SK-N-SH (cell line): ENCODE measurements around the gene RALY. TPM values are rescaled to one million over a fixed set of nuclear protein-coding genes. Genes with fewer than 3 reads are reported as not detected.

Experiments used
- CTCF ChIA-PET: fragments of 300-600, 350-600 bp; formaldehyde crosslinking; extraction: SDS; loops from one replicate; lab custom pipeline; 2021; lab: Yijun Ruan, JAX
- POLR2A ChIA-PET: fragments of 350-600 bp; sonication (Branson Sonifier 250); formaldehyde crosslinking; extraction: SDS; loops from one replicate; lab custom pipeline; 2020; ENCODE audit warnings: antibody characterized with exemption, inconsistent platforms; lab: Yijun Ruan, JAX
- DNase-seq: peaks from one replicate; pipeline ENCODE4 v3.0.0; 2012
- H2AFZ ChIP-seq: fragments of 200-600 bp; sonication (generic); 2 replicates; pipeline ENCODE4 v1.8.1; 2016; ENCODE audit warnings: antibody characterized with exemption, mild to moderate bottlenecking, low read depth
- H3F3A ChIP-seq: fragments of 200-600 bp; sonication (generic); replicated peaks from 2 replicates; pipeline ENCODE3; 2016; ENCODE audit warnings: antibody characterized with exemption, mild to moderate bottlenecking; ENCODE audit not compliant: insufficient read depth
- H3K27ac ChIP-seq, 2 experiments: fragments of 200-500 bp in 1 of 2; fragments of 200-600 bp in 1 of 2; sonication (Bioruptor generic) in 1 of 2; sonication (generic), shearing (Covaris generic) in 1 of 2; 2 replicates each; pipeline versions ENCODE4 v1.5.1 to v1.6.1; 2014 to 2016; ENCODE audit warnings: low read depth in 2 of 2, inconsistent platforms in 1 of 2, low read length in 1 of 2, mild to moderate bottlenecking in 1 of 2, mixed read lengths in 1 of 2
- H3K27me3 ChIP-seq: fragments of 200-600 bp; sonication (generic), shearing (Covaris generic); 2 replicates; pipeline ENCODE4 v1.6.1; 2016; ENCODE audit warnings: mixed run types; ENCODE audit not compliant: insufficient read depth
- H3K36me3 ChIP-seq, 2 experiments: fragments of 200-500 bp in 1 of 2; fragments of 200-600 bp in 1 of 2; sonication (Bioruptor generic) in 1 of 2; sonication (generic) in 1 of 2; replicated peaks in 1 of 2; 2 replicates each; pipeline versions ENCODE3 to v1.5.1; 2014 to 2016; ENCODE audit warnings: low read length in 1 of 2, mild to moderate bottlenecking in 1 of 2; ENCODE audit not compliant: insufficient read depth in 2 of 2, control insufficient read depth in 1 of 2
- H3K4me1 ChIP-seq, 2 experiments: fragments of 200-500 bp in 1 of 2; fragments of 200-600 bp in 1 of 2; sonication (Bioruptor generic) in 1 of 2; sonication (generic), shearing (Covaris generic) in 1 of 2; 2 replicates each; pipeline versions ENCODE4 v1.5.1 to v1.6.1; 2014 to 2016; ENCODE audit warnings: low read depth in 1 of 2, low read length in 1 of 2, mixed run types in 1 of 2; ENCODE audit not compliant: insufficient read depth in 2 of 2, control insufficient read depth in 1 of 2
- H3K4me2 ChIP-seq: fragments of 200-600 bp; sonication (generic), shearing (Covaris generic); 2 replicates; pipeline ENCODE4 v1.6.1; 2017; ENCODE audit warnings: mixed run types
- H3K4me3 ChIP-seq, 2 experiments: fragments of 200-500 bp in 1 of 2; fragments of 200-600 bp in 1 of 2; sonication (Bioruptor generic) in 1 of 2; sonication (generic), shearing (Covaris generic) in 1 of 2; 2 replicates each; pipeline versions ENCODE4 v1.5.1 to v1.8.1; 2014 to 2016; ENCODE audit warnings: low read depth in 2 of 2, inconsistent platforms in 1 of 2, low read length in 1 of 2, mild to moderate bottlenecking in 1 of 2, mixed read lengths in 1 of 2, moderate library complexity in 1 of 2
- H3K79me2 ChIP-seq: fragments of 200-600 bp; sonication (generic); 2 replicates; pipeline ENCODE4 v1.8.1; 2017; ENCODE audit warnings: mild to moderate bottlenecking; ENCODE audit not compliant: insufficient read depth
- H3K9ac ChIP-seq: fragments of 200-600 bp; sonication (generic); 2 replicates; pipeline ENCODE4 v1.6.1; 2017; ENCODE audit warnings: mixed run types
- H3K9me2 ChIP-seq: fragments of 200-600 bp; sonication (generic); 2 replicates; pipeline ENCODE4 v1.6.1; 2017; ENCODE audit warnings: mixed run types
- H3K9me3 ChIP-seq: fragments of 200-600 bp; sonication (generic); 2 replicates; pipeline ENCODE4 v1.6.1; 2017; ENCODE audit warnings: mixed run types, mild to moderate bottlenecking, moderate library complexity
- H4K20me1 ChIP-seq: fragments of 200-600 bp; sonication (generic); 2 replicates; pipeline ENCODE4 v1.6.1; 2017; ENCODE audit warnings: mild to moderate bottlenecking, mixed run types; ENCODE audit not compliant: insufficient read depth
- FOXJ3 ChIP-seq: sonication (generic); formaldehyde crosslinking; IDR thresholded peaks from 2 replicates; pipeline ENCODE4 v1.5.1; 2020; ENCODE audit warnings: mild to moderate bottlenecking, missing genetic modification reagents
- MEF2A ChIP-seq: IDR thresholded peaks from 2 replicates; pipeline ENCODE4 v1.4.0; 2012; ENCODE audit warnings: low read depth, borderline replicate concordance
- MXI1 ChIP-seq: IDR thresholded peaks from 2 replicates; pipeline ENCODE4 v1.6.1; 2012; ENCODE audit warnings: mild to moderate bottlenecking, low read depth, low read length, improper control_type of control experiment
- RAD21 ChIP-seq: IDR thresholded peaks from 2 replicates; pipeline ENCODE4 v1.6.1; 2012; ENCODE audit warnings: mild to moderate bottlenecking, low read length
- SMC3 ChIP-seq: IDR thresholded peaks from 2 replicates; pipeline ENCODE4 v1.6.1; 2012; ENCODE audit warnings: low read depth, low read length, improper control_type of control experiment
- TCF12 ChIP-seq: IDR thresholded peaks from 2 replicates; pipeline ENCODE4 v1.4.0; 2012
- WGBS: methylation state at CpG from one replicate; pipeline ENCODE4 v1.1.6; 2017; ENCODE audit warnings: low lambda C conversion rate; 5-methylcytosine and 5-hydroxymethylcytosine counted together
- polyA plus RNA-seq, 3 experiments: library from polyadenylated mRNA; depleted of rRNA; stranded (reverse); fragments of >200 nt; gene quantifications; 2 replicates each; pipeline ENCODE4 v1.2.3, GENCODE V29; 2012
- TF ChIP-seq, protein P1 (sequence below): fragments of 200-600 bp; sonication (generic); IDR thresholded peaks from 2 replicates; pipeline ENCODE4 v1.6.1; 2017; ENCODE audit warnings: antibody characterized with exemption, mild to moderate bottlenecking, moderate library complexity
- TF ChIP-seq, protein P2 (sequence below): IDR thresholded peaks from 2 replicates; pipeline ENCODE4 v1.6.1; 2012; ENCODE audit warnings: mild to moderate bottlenecking, low read depth, low read length, moderate library complexity

Gene RALY
- polyA plus RNA-seq, 1 of the 3 experiments (the other 2 are of a cell fraction): 130 TPM

DNA sequence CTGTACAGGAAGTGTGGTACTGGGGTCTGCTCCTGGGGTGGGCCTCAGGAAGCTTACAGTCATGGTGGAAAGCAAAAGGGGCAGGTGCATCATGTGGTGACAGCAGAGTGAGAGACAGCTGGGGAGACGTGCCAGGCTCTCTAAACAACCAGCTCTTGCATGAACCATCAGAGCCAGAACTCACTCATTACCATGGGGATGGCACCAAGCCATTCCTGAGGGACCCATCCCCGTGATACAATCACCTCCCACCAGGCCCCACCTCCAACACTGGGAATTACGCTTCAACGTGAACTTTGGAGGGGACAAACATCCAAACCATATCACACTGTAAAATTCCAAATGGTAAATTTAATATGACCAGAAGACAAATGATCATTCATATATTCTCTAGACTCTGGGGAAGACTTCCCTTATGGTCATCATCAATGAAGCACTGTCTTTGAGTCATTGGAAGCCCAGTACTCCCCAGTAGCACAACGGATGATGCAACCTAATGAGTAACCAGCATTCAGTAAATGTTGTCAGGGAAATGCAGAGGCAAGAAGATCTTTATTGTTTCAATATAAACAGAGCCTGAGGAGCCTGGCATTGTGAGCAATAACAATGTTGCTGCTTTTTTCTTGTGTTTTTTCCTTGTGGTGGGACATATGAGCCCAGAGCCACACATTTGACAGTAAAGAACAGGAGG lies 48.2 kb upstream of the RALY start:
- Histone ChIP-seq H4K20me1 (no peaks in the 10 kb centered on the region), H3K9me3 (no peaks in the 10 kb centered on the region), H3K4me2 (no peak overlapping the region), H3K36me3 (no peaks in the 10 kb centered on the region), H3K27me3 (no peaks in the 10 kb centered on the region), H3K9ac (no peak overlapping the region), H2AFZ (no peak overlapping the region), H3F3A (no peaks in the 10 kb centered on the region), H3K79me2 (no peaks in the 10 kb centered on the region)
- DNase-seq: no peak
- POLR2A ChIA-PET: no interaction called here
- 57% methylated on average over 5 of the region's 5 CpGs for WGBS
- no peak for TF ChIP-seq TCF12
- TF ChIP-seq, all 33 proteins: peak for 0
- CTCF ChIA-PET: interaction anchor here (1.1 kb wide), 1 partner anchor 9 kb away, joined by 3 read pairs; no protein-coding TSS in a partner anchor
- Histone ChIP-seq H3K4me1 (no peaks in the 10 kb centered on the region), H3K9me2 (no peaks in the 10 kb centered on the region), H3K27ac (no peak overlapping the region), H3K4me3 (no peak overlapping the region)

DNA sequence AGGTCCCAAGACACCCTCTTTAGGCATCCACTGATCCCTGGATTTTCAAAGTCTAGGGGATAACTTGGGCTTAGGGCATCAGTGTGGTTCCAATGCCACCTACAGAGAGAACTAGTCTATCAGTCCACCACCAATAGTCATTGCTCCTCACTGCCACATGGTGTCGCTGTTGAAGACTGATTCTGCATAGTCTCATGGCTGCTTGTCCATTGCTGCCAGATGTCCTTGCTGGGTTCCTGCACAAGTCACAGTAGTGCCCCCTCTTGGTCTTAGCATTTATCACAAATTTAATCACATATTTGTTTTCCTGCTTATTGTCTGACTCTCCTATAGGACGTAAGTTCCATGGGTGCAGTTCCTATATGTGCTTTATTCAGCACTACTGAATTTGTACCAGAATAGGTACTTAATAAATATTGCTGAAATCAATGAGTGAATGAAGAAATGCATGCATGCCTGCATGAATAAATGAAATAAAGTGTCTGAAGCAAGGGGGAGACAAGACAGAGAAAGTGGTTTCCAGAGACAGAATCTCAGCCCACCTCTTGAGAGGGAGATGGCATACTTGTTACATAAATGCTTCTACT lies 45.9 kb upstream of the RALY start:
- H3K27me3 ChIP-seq: no peaks in the 10 kb centered on the region
- H3K9me3 ChIP-seq: no peaks in the 10 kb centered on the region
- ChIA-PET CTCF (interaction anchor here (1.3 kb wide), 1 partner anchor 123 kb away, joined by 3 read pairs; no protein-coding TSS in a partner anchor), POLR2A (no interaction called here)
- H3K36me3 ChIP-seq: no peaks in the 10 kb centered on the region
- H2AFZ ChIP-seq: no peak overlapping the region
- no peaks in the 10 kb centered on the region for H3K9me2 ChIP-seq
- no peaks in the 10 kb centered on the region for H3F3A ChIP-seq
- H3K4me2 ChIP-seq: no peak overlapping the region
- WGBS: 46% methylated on average over 2 of the region's 2 CpGs
- DNase-seq: peak; percentile 53
- no peak overlapping the region for H3K27ac ChIP-seq
- no peaks in the 10 kb centered on the region for H3K4me1 ChIP-seq
- H3K4me3 ChIP-seq: no peak overlapping the region
- H4K20me1 ChIP-seq: no peaks in the 10 kb centered on the region
- H3K79me2 ChIP-seq: no peaks in the 10 kb centered on the region
- H3K9ac ChIP-seq: no peak overlapping the region
- TF ChIP-seq TCF12 (no peak), SMC3 (peak; percentile 30; the same call in 1 of the 2 replicates), RAD21 (peak; percentile 53)
- TF ChIP-seq, protein P1, sequence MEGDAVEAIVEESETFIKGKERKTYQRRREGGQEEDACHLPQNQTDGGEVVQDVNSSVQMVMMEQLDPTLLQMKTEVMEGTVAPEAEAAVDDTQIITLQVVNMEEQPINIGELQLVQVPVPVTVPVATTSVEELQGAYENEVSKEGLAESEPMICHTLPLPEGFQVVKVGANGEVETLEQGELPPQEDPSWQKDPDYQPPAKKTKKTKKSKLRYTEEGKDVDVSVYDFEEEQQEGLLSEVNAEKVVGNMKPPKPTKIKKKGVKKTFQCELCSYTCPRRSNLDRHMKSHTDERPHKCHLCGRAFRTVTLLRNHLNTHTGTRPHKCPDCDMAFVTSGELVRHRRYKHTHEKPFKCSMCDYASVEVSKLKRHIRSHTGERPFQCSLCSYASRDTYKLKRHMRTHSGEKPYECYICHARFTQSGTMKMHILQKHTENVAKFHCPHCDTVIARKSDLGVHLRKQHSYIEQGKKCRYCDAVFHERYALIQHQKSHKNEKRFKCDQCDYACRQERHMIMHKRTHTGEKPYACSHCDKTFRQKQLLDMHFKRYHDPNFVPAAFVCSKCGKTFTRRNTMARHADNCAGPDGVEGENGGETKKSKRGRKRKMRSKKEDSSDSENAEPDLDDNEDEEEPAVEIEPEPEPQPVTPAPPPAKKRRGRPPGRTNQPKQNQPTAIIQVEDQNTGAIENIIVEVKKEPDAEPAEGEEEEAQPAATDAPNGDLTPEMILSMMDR: peak; percentile 59

DNA sequence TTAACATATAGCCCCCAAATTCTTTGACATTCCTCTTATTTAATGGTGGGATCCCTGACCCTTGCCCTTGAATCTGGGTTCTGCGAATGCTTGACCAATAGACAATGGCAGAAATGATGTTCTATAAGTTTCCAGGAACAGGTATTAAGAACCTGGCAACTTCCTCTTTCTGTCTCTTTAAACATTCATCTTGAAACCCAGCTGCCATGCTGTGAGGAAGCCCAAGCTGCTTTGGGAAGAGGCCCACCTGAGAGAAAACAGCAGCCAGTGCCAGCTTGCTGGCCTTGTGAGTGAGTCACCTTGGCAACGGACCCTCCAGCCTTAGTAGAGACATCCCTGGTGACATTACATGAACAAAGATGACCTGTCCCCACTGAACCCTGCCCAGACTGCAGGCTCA lies 45.2 kb upstream of the RALY start:
- ChIA-PET POLR2A (no interaction called here), CTCF (interaction anchor here (1.3 kb wide), 1 partner anchor 122 kb away, joined by 3 read pairs; no protein-coding TSS in a partner anchor)

More for the DNA sequence above, 45.2 kb upstream of the RALY start:
- H3K27ac ChIP-seq: no peak overlapping the region
- H3K4me3 ChIP-seq: no peak overlapping the region
- H4K20me1 ChIP-seq: no peaks in the 10 kb centered on the region
- TF ChIP-seq MEF2A (no peak), FOXJ3 (no peak), MXI1 (no peak)
- TF ChIP-seq, protein P2, sequence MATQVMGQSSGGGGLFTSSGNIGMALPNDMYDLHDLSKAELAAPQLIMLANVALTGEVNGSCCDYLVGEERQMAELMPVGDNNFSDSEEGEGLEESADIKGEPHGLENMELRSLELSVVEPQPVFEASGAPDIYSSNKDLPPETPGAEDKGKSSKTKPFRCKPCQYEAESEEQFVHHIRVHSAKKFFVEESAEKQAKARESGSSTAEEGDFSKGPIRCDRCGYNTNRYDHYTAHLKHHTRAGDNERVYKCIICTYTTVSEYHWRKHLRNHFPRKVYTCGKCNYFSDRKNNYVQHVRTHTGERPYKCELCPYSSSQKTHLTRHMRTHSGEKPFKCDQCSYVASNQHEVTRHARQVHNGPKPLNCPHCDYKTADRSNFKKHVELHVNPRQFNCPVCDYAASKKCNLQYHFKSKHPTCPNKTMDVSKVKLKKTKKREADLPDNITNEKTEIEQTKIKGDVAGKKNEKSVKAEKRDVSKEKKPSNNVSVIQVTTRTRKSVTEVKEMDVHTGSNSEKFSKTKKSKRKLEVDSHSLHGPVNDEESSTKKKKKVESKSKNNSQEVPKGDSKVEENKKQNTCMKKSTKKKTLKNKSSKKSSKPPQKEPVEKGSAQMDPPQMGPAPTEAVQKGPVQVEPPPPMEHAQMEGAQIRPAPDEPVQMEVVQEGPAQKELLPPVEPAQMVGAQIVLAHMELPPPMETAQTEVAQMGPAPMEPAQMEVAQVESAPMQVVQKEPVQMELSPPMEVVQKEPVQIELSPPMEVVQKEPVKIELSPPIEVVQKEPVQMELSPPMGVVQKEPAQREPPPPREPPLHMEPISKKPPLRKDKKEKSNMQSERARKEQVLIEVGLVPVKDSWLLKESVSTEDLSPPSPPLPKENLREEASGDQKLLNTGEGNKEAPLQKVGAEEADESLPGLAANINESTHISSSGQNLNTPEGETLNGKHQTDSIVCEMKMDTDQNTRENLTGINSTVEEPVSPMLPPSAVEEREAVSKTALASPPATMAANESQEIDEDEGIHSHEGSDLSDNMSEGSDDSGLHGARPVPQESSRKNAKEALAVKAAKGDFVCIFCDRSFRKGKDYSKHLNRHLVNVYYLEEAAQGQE: no peak
- no peaks in the 10 kb centered on the region for H3F3A ChIP-seq
- H3K9ac ChIP-seq: no peak overlapping the region
- DNase-seq: no peak
- H3K79me2 ChIP-seq: no peaks in the 10 kb centered on the region
- no peaks in the 10 kb centered on the region for H3K36me3 ChIP-seq
- H3K4me1 ChIP-seq: no peaks in the 10 kb centered on the region
- 27% methylated on average over 2 of the region's 2 CpGs for WGBS
- H3K4me2 ChIP-seq: no peak overlapping the region
- H3K9me3 ChIP-seq: no peaks in the 10 kb centered on the region
- H3K27me3 ChIP-seq: no peaks in the 10 kb centered on the region
- H2AFZ ChIP-seq: no peak overlapping the region
- H3K9me2 ChIP-seq: no peaks in the 10 kb centered on the region
